OCI-LY7 (cell line): Measurements from ENCODE around the gene SNHG17.

Experiments
- CTCF ChIP-seq: fragments of 200-600 bp; sonication (generic); conservative IDR thresholded peaks from 2 replicates; pipeline ENCODE4 v1.5.1; 2014; ENCODE audit warnings: mild to moderate bottlenecking, antibody characterized with exemption, low read length, moderate library complexity, mixed read lengths
- EZH2phosphoT487 ChIP-seq: fragments of 200-600 bp; sonication (generic); IDR thresholded peaks from 2 replicates; pipeline ENCODE4 v1.6.1; 2018; ENCODE audit warnings: low read depth, borderline replicate concordance, mild to moderate bottlenecking, mixed run types, antibody characterized with exemption, low read length, moderate library complexity, mixed read lengths

DNA sequence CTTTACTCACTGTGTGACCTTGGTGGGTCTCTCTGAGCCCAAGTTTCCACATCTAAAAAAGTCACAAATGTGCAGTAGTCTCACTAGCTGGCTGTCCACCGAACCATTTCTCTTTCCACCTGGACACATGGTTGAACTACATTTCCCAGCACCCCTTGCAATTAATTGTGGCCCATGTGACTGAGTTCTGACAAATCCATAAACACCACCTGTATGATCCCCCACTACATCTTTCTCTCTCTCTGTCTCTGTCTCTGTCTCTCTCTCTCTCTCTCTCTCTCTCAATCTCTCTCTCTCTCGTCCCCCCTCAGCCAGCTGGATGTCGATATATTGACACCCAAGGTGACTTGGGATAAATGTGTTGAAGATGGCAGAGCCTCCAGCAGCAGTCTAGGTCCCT lies 42.8 kb downstream of the SNHG17 start:
- TF ChIP-seq CTCF = no peak
- TF ChIP-seq EZH2phosphoT487 = no peak
